ENCODE measurements around the gene TRPV4.

The TRPV4 gene

DNA sequence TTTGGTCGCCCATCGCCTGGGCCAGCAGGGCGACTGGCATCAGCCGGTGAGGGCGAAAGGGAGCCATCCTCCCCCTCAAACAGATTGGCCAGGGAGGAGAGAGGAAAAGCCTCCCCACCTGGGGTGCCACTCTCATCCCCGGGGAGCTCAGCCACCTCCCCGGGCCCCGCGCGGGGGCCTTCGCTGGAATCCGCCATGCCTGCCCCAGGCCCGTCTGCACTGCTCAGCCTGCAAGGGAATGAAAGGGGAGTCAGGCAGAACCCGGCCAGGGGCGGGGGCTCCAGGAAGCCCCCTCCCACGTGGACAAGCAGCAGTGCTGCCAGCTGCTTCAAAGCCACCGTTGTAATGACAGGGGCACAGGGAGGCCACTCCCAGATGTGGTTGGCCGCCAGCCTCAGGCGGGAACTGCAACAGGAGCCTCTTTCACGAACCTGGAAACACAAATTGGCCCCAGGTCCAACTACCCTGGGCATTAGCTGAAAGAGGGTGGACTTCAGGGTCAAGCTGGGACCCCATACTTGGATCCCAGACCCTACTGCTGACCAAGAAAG lies 18.5 kb downstream of the TRPV4 start:
- Histone ChIP-seq H3K4me1 (ENCODE audit: control insufficient read depth in 1 of 2, insufficient read depth in 2 of 2, low read length in 2 of 2) (no peaks in the 10 kb centered on the region), H3K4me3 (ENCODE audit: low read depth in 1 of 2, low read length in 2 of 2) (no peak overlapping the region), H3K9me3 (ENCODE audit: control insufficient read depth in 1 of 2, low read length in 2 of 2) (no peaks in the 10 kb centered on the region), H3K36me3 (ENCODE audit: control insufficient read depth in 1 of 2, insufficient read depth in 2 of 2, low read length in 2 of 2) (no peaks in the 10 kb centered on the region), H3K27ac (ENCODE audit: low read length) (no peak overlapping the region), H3K27me3 (ENCODE audit: low read depth, low read length) (no peaks in the 10 kb centered on the region)

DNA sequence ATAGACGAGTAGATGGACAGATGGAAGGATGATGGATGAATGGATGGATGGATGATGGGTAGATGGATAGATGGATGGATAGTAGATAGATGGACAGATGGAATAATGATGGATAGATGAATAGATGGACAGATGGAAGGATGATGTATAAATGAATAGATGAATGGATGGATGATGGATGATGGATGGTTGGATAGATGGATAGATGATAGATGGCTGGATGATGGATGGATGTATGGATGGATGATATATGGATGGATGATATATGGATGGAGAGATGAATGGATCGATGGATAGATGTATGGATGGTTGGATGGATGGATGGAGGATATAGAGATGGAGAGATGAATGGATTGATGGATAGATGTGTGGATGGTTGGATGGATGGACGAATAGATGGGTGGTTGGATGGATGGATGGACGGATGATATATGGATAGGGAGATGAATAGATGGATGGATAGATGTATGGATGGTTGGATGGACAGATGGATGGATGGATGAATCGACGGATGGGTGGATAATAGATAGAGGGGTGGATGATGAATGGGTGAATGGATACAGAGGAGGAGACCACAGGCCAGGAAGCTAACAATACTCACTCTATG lies 19.3 kb downstream of the TRPV4 start:
- no peak overlapping the region for H3K27ac ChIP-seq (ENCODE audit: low read length)
- H3K4me3 ChIP-seq (ENCODE audit: low read depth in 1 of 2, low read length in 2 of 2) = no peak overlapping the region
- no peaks in the 10 kb centered on the region for H3K9me3 ChIP-seq (ENCODE audit: control insufficient read depth in 1 of 2, low read length in 2 of 2)
- no peaks in the 10 kb centered on the region for H3K36me3 ChIP-seq (ENCODE audit: control insufficient read depth in 1 of 2, insufficient read depth in 2 of 2, low read length in 2 of 2)
- H3K4me1 ChIP-seq (ENCODE audit: control insufficient read depth in 1 of 2, insufficient read depth in 2 of 2, low read length in 2 of 2) = no peaks in the 10 kb centered on the region
- H3K27me3 ChIP-seq (ENCODE audit: low read depth, low read length) = no peaks in the 10 kb centered on the region

DNA sequence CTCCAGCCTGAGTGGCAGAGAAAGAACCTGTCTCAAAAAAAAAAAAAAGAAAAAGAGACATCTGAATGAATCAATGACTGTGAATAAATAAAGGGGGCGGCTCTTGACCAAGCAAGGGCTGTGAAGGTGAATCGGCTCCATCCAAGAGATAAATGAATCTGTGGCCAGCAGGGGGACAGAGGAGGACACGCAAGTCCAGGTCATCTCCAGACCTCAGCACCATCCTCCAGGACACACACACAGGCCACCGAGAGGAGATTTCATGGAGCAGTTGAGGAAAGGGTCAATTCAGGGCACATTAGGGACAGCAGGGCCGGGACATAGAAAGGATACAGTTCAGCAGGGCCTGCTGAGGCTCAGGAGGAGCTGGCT lies 21.6 kb downstream of the TRPV4 start:
- H3K4me1 ChIP-seq (ENCODE audit: control insufficient read depth in 1 of 2, insufficient read depth in 2 of 2, low read length in 2 of 2) = no peaks in the 10 kb centered on the region

DNA sequence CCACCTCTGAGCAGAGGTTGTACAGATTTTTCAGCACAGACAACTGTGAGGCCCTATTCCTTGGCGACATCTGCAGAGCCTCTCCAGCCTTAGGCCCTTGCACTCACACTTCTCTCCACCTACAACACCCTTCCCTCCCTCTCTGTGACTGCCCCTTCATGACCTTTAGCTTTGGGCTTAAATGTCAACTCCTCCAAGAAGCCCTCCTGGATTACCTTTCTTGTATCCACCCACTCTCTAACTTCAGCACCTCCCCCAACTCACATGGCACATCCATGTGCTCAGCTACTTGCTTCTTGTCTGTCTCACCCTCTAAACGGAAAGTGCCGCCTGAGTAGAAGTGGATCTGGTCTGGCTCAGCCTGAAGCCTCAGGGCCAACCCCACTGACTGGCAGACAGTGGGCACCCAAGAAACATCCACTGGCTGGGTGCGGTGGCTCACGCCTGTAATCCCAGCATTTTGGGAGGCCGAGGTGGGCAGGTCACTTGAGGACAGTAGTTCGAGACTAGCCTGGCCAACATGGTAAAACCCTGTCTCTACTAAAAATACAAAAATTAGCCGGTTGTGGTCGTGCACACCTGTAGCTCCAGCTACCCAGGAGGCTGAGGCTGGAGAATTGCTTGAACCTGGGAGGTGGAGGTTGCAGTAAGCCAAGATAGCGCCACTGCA lies 22.1 kb downstream of the TRPV4 start:
- H3K36me3 ChIP-seq (ENCODE audit: control insufficient read depth in 1 of 2, insufficient read depth in 2 of 2, low read length in 2 of 2) = no peaks in the 10 kb centered on the region
- no peak overlapping the region for H3K4me3 ChIP-seq (ENCODE audit: low read depth in 1 of 2, low read length in 2 of 2)
- no peaks in the 10 kb centered on the region for H3K27me3 ChIP-seq (ENCODE audit: low read depth, low read length)
- H3K9me3 ChIP-seq (ENCODE audit: control insufficient read depth in 1 of 2, low read length in 2 of 2) = no peaks in the 10 kb centered on the region
- H3K27ac ChIP-seq (ENCODE audit: low read length) = no peak overlapping the region
- no peaks in the 10 kb centered on the region for H3K4me1 ChIP-seq (ENCODE audit: control insufficient read depth in 1 of 2, insufficient read depth in 2 of 2, low read length in 2 of 2)

More for the DNA sequence above, 21.6 kb downstream of the TRPV4 start:
- no peak overlapping the region for H3K27ac ChIP-seq (ENCODE audit: low read length)
- H3K4me3 ChIP-seq (ENCODE audit: low read depth in 1 of 2, low read length in 2 of 2) = no peak overlapping the region
- no peaks in the 10 kb centered on the region for H3K27me3 ChIP-seq (ENCODE audit: low read depth, low read length)
- no peaks in the 10 kb centered on the region for H3K9me3 ChIP-seq (ENCODE audit: control insufficient read depth in 1 of 2, low read length in 2 of 2)
- no peaks in the 10 kb centered on the region for H3K36me3 ChIP-seq (ENCODE audit: control insufficient read depth in 1 of 2, insufficient read depth in 2 of 2, low read length in 2 of 2)

DNA sequence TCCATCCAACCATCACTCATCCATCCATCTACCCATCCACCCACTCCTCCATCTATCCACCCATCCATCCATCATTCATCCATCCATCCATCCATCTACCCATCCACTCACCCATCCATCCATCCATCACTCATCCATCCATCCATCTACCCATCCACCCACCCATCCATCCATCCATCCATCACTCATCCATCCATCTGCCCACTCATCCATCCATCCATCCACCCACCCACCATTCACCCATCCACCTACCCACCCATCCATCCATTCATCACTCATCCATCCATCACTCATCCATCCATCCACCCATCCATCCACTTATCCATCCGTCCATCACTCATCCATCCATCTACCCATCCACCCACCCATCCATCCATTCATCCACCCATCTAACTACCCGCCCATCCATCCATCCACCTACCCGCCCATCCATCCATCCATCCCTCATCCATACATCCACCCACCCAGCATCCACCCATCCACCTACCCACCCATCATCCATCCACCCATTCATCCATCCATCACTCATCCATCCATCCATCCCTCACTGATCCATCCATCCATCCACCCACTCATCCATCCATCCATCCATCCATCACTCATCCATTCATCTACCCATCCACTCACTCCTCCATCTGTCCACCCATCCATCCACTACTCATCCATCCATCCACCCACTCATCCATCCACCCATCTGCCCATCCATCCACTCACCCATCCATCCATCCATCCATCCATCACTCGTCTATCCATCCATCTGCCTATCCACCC lies 24.1 kb downstream of the TRPV4 start:
- H3K27me3 ChIP-seq (ENCODE audit: low read depth, low read length) = no peaks in the 10 kb centered on the region
- H3K4me3 ChIP-seq (ENCODE audit: low read depth in 1 of 2, low read length in 2 of 2) = no peak overlapping the region
- H3K27ac ChIP-seq (ENCODE audit: low read length) = no peak overlapping the region
- no peaks in the 10 kb centered on the region for H3K4me1 ChIP-seq (ENCODE audit: control insufficient read depth in 1 of 2, insufficient read depth in 2 of 2, low read length in 2 of 2)
- no peaks in the 10 kb centered on the region for H3K9me3 ChIP-seq (ENCODE audit: control insufficient read depth in 1 of 2, low read length in 2 of 2)
- H3K36me3 ChIP-seq (ENCODE audit: control insufficient read depth in 1 of 2, insufficient read depth in 2 of 2, low read length in 2 of 2) = no peaks in the 10 kb centered on the region

DNA sequence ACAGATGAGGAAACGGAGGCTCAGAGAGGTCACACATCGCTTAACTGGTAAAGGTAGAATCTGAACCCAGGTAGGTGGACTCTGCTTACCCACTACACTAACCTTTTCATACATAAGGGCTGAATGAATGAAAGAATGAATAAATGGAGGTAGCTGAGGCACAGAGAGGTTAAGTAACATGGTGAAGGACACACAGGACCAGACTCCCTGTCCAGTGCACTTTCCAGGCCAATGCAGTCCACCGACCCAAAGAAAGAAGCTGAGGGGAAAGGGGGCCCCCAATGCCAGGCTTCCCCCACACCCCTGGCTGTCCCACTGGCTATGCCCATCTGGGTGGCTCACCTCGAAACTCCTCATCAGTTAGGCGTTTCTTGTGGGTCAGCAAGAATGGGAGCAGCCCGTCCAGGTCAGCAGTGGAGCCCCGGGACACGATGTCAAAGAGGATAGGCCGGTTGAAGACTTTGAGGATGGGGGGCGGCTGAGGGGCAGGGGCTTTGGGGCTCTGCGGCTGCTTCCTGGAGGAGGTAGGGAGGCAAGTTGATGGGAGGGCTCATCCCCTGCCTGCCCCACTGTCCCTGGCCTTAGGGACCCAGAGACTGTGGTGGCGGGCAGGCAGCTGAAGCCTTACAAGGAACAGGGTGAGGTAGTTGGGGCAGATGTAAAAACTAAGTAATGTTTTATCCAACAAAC lies 25.1 kb downstream of the TRPV4 start:
- Histone ChIP-seq H3K36me3 (ENCODE audit: control insufficient read depth in 1 of 2, insufficient read depth in 2 of 2, low read length in 2 of 2) (no peaks in the 10 kb centered on the region), H3K4me1 (ENCODE audit: control insufficient read depth in 1 of 2, insufficient read depth in 2 of 2, low read length in 2 of 2) (no peaks in the 10 kb centered on the region), H3K9me3 (ENCODE audit: control insufficient read depth in 1 of 2, low read length in 2 of 2) (no peaks in the 10 kb centered on the region), H3K4me3 (ENCODE audit: low read depth in 1 of 2, low read length in 2 of 2) (no peak overlapping the region), H3K27ac (ENCODE audit: low read length) (no peak overlapping the region), H3K27me3 (ENCODE audit: low read depth, low read length) (no peaks in the 10 kb centered on the region)

DNA sequence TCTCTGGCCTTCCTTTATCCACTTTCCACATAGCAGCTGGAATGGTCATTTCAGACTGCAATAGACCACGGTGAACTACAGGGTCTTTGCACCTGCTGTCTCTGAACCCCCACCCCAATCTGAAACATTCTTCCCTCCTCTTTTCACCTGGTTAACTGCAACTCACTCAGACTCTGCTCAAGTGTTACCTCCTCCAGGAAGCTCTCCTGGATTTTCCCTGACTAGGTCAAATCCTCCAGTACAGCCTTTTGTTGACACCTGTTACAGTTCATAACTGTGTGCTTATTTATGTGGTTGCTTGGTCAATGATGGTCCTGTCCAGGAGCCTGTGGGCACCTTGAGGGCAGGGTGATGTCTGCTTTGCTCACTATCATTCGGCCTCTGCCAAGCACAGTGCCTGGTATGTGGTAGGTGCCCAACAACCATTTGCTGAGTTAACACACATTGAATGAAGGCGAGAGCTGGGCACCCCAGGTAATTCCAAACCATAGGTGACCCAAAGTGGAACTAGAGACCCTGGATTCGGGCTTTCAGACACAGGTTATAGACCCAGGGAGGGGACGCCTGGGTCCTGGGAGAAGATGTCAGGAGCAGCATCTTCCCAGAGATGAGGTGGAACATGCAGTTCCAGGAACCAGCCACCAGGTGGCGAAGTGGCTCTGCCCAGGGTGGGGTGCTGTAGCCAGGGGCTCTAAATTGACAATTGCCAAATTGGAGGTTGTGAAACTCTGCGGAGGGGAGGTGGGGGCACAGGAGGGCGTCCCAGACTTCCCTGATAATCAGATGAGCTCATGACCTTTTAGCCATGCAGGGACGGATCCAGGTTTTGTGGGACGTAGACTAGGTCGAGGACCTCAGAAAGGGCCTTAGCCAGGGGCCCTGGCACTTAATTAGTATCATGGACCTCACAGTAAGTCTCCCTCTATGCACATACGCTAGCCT lies 28.1 kb downstream of the TRPV4 start:
- no peak overlapping the region for H3K27ac ChIP-seq (ENCODE audit: low read length)
- no peak overlapping the region for H3K4me3 ChIP-seq (ENCODE audit: low read depth in 1 of 2, low read length in 2 of 2)
- no peaks in the 10 kb centered on the region for H3K4me1 ChIP-seq (ENCODE audit: control insufficient read depth in 1 of 2, insufficient read depth in 2 of 2, low read length in 2 of 2)
- H3K9me3 ChIP-seq (ENCODE audit: control insufficient read depth in 1 of 2, low read length in 2 of 2) = no peaks in the 10 kb centered on the region
- no peaks in the 10 kb centered on the region for H3K27me3 ChIP-seq (ENCODE audit: low read depth, low read length)
- H3K36me3 ChIP-seq (ENCODE audit: control insufficient read depth in 1 of 2, insufficient read depth in 2 of 2, low read length in 2 of 2) = no peaks in the 10 kb centered on the region

DNA sequence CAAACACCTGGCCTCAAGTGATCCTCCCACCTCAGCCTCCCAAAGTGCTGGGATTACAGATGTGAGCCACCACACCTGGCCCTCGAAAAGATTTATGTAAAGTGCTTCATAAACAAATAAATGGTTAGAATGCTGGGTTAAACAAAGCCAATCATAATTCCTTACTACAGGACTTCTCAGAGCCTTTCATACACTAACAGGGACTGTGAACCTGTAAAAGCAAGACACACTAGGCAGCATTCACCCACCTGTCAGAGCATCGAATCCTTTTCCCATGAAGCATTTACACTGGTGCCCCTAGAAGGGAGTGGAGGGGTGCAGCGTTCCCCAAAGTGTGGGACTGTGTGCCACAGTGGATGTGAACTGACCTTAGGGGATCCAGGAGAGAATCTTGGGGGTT lies 29.5 kb downstream of the TRPV4 start:
- Histone ChIP-seq H3K9me3 (ENCODE audit: control insufficient read depth in 1 of 2, low read length in 2 of 2) (no peaks in the 10 kb centered on the region), H3K27me3 (ENCODE audit: low read depth, low read length) (no peaks in the 10 kb centered on the region), H3K27ac (ENCODE audit: low read length) (no peak overlapping the region), H3K4me3 (ENCODE audit: low read depth in 1 of 2, low read length in 2 of 2) (no peak overlapping the region), H3K36me3 (ENCODE audit: control insufficient read depth in 1 of 2, insufficient read depth in 2 of 2, low read length in 2 of 2) (no peaks in the 10 kb centered on the region), H3K4me1 (ENCODE audit: control insufficient read depth in 1 of 2, insufficient read depth in 2 of 2, low read length in 2 of 2) (no peaks in the 10 kb centered on the region)

DNA sequence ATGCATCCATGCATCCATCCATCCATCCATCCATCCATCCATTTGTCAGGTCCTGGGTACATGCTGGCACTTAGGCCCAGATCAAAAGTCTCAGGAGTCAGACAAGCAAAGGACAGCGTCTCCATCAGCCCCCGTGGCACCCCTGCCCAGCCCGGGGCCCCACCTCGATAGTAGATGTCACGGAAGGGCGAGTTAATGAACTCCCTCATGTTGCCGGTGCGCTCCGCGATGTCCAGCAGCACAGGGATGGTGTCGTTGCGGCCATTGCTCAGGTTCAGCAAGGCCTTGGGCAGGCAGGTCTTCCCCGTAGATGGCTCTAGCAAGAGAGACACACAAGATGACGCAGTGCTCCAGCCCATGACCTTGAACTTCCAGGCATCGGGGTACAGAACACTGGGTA lies 30.4 kb downstream of the TRPV4 start:
- no peaks in the 10 kb centered on the region for H3K9me3 ChIP-seq (ENCODE audit: control insufficient read depth in 1 of 2, low read length in 2 of 2)
- H3K4me3 ChIP-seq (ENCODE audit: low read depth in 1 of 2, low read length in 2 of 2) = no peak overlapping the region
- no peaks in the 10 kb centered on the region for H3K36me3 ChIP-seq (ENCODE audit: control insufficient read depth in 1 of 2, insufficient read depth in 2 of 2, low read length in 2 of 2)
- no peaks in the 10 kb centered on the region for H3K4me1 ChIP-seq (ENCODE audit: control insufficient read depth in 1 of 2, insufficient read depth in 2 of 2, low read length in 2 of 2)
- H3K27me3 ChIP-seq (ENCODE audit: low read depth, low read length) = no peaks in the 10 kb centered on the region
- no peak overlapping the region for H3K27ac ChIP-seq (ENCODE audit: low read length)

DNA sequence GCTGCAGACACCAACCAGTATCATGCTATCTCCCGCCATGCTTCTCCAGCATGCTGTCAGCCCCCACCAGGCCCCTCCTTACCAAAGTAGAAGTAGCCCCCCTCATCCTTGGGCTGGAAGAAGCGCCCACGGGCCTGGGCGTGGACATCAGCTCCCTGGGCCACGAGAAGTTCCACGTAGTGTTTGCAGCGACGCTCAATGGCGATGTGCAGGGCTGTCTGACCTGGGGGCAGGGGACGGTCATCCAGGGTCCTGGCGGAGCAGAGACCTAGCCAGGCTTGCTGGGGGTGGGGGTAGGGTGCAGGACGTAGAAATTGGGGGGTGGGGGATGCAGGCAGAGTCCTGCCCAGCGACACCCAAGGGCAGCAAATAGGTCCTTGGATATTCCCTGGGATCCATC lies 32.7 kb downstream of the TRPV4 start:
- Histone ChIP-seq H3K36me3 (ENCODE audit: control insufficient read depth in 1 of 2, insufficient read depth in 2 of 2, low read length in 2 of 2) (no peaks in the 10 kb centered on the region), H3K9me3 (ENCODE audit: control insufficient read depth in 1 of 2, low read length in 2 of 2) (no peaks in the 10 kb centered on the region), H3K27me3 (ENCODE audit: low read depth, low read length) (no peaks in the 10 kb centered on the region), H3K4me3 (ENCODE audit: low read depth in 1 of 2, low read length in 2 of 2) (no peak overlapping the region), H3K4me1 (ENCODE audit: control insufficient read depth in 1 of 2, insufficient read depth in 2 of 2, low read length in 2 of 2) (no peaks in the 10 kb centered on the region), H3K27ac (ENCODE audit: low read length) (no peak overlapping the region)
